ENCODE measurements around the gene TBCE. TPM values are rescaled to one million over a fixed set of nuclear protein-coding genes. Genes with fewer than 3 reads are reported as not detected.
A peak's percentile ranks its signal among the peaks of the same experiment; 100 is the strongest.

Gene TBCE
- total RNA-seq, 2 experiments from 2014 or later = 21.8 to 24.0 TPM

DNA sequence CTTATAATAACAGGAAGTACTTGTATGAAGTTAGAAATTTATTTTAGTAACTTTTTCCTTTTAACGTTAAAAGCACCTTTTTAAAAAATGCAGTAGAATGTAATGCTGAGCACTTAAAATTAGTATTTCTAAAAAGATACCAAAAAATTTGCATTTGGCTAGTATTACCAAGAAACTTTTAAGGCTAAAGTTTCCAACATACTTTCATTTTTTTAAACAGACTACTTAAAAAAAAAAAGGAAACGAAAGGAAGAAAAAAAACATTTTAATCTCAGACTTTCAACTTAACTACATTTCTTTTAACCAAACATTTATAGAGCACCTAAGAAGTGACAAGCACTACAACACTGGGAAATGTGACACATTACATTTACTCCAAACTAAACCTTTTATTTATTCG, 42.1 kb upstream of the TBCE start:
- ATAC-seq (no peak), DNase-seq (no peak)
- Mint-ChIP-seq H3K9me3 (no peaks in the 10 kb centered on the region), H3K27me3 (no peaks in the 10 kb centered on the region), H3K4me1 (ENCODE audit: low read depth) (peaks cover 46% of the 10 kb centered on the region), H3K4me3 (peak overlapping the region; percentile 98), H3K27ac (peak overlapping the region; percentile 94), H3K36me3 (ENCODE audit: low read depth) (peaks cover 48% of the 10 kb centered on the region)
- intact Hi-C loops (cut with micrococcal nuclease) = loop anchor here (5.0 kb wide), 2 partner anchors 33 to 92 kb away; no protein-coding TSS in a partner anchor
- ChIA-PET CTCF (interaction anchor here (1.2 to 2.6 kb wide), 6 partner anchors 8 to 92 kb away, joined by 3 to 20 read pairs (median 4); no protein-coding TSS in a partner anchor), POLR2A (interaction anchor here (1.0 to 2.5 kb wide), 5 partner anchors 12 to 164 kb away, joined by 3 to 14 read pairs (median 3); partner anchors contain the start of gene RBM34)
- TF ChIP-seq, protein P1, sequence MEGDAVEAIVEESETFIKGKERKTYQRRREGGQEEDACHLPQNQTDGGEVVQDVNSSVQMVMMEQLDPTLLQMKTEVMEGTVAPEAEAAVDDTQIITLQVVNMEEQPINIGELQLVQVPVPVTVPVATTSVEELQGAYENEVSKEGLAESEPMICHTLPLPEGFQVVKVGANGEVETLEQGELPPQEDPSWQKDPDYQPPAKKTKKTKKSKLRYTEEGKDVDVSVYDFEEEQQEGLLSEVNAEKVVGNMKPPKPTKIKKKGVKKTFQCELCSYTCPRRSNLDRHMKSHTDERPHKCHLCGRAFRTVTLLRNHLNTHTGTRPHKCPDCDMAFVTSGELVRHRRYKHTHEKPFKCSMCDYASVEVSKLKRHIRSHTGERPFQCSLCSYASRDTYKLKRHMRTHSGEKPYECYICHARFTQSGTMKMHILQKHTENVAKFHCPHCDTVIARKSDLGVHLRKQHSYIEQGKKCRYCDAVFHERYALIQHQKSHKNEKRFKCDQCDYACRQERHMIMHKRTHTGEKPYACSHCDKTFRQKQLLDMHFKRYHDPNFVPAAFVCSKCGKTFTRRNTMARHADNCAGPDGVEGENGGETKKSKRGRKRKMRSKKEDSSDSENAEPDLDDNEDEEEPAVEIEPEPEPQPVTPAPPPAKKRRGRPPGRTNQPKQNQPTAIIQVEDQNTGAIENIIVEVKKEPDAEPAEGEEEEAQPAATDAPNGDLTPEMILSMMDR (IDR thresholded peaks at IDR 0.05) = no peak

DNA sequence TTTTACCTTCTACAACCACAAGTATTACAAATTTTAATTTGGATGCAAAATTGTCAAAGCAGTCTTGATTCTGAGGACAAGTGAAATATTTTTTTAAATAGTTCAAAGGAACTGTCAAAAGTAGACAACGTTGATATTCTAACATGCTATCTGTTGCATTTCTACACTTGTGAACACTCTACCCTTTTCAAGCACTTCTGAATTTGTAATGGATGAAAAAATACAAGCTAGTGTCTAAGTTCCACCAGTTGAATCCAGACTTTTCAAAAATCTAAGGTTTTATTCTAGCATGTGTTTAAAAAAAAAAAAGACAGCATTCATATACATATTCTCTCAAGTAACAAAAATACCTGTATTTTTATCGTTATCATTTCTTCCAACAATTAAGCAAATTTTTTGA, 41.4 kb upstream of the TBCE start:
- Mint-ChIP-seq H3K9me3 (no peaks in the 10 kb centered on the region), H3K4me1 (ENCODE audit: low read depth) (peaks cover 45% of the 10 kb centered on the region), H3K27me3 (no peaks in the 10 kb centered on the region), H3K36me3 (ENCODE audit: low read depth) (peaks cover 41% of the 10 kb centered on the region), H3K4me3 (peak overlapping the region; percentile 98), H3K27ac (peak overlapping the region; percentile 94)
- no peak for ATAC-seq
- ChIA-PET POLR2A (interaction anchor here (1.0 to 2.5 kb wide), 5 partner anchors 12 to 165 kb away, joined by 3 to 14 read pairs (median 4); partner anchors contain the start of gene RBM34), CTCF (interaction anchor here (1.0 to 2.6 kb wide), 5 partner anchors 9 to 91 kb away, joined by 3 to 20 read pairs (median 5); no protein-coding TSS in a partner anchor)
- intact Hi-C loops (cut with micrococcal nuclease) = loop anchor here (5.0 kb wide), 2 partner anchors 34 to 91 kb away; no protein-coding TSS in a partner anchor
- TF ChIP-seq, protein P1 (IDR thresholded peaks at IDR 0.05) = no peak
- DNase-seq = no peak

DNA sequence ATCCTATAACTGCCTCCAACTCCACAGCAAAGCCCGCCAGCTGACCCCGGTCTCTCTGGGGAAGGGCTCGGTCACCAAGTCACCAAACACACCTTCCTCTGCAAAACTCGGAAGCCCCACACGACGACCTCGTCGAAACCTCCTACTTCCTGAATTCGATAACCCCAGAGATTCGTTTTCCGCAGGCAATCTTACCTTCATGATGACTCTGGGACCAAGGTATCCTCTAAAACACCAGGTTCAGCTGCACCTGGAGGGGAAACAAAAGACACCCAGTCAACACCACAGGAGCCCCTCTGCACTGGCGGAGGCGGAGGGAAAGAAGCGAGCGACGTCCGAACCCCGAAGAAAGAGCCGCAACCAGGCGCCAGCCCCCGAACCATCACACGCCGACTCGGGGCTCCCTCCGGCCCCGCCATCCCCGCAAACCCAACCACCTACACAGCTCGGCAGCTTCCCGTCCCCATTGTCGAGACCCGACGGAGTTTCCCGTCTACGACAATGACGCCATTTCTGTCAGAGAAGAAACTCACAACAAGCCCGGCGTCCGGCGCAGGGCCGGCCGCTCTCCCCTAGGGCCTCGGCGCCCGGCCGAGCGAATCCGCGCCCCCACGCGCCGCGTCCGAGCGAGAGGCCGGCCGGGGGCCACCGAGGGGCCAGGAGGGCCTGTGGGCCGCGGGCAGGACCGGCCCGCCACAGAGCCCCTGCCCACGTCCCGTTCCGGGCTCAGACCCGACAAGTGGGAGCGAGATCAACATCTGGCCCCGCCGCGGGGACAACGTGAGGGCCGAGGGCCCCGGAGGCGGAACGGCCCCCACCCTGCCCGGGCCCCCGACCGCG, 40.3 kb upstream of the TBCE start:
- H3K4me3 Mint-ChIP-seq = peak overlapping the region; percentile 98
- POLR2A ChIA-PET = interaction anchor here (0.6 to 2.8 kb wide), 6 partner anchors 14 to 199 kb away, joined by 3 to 15 read pairs (median 4); no protein-coding TSS in a partner anchor

DNA sequence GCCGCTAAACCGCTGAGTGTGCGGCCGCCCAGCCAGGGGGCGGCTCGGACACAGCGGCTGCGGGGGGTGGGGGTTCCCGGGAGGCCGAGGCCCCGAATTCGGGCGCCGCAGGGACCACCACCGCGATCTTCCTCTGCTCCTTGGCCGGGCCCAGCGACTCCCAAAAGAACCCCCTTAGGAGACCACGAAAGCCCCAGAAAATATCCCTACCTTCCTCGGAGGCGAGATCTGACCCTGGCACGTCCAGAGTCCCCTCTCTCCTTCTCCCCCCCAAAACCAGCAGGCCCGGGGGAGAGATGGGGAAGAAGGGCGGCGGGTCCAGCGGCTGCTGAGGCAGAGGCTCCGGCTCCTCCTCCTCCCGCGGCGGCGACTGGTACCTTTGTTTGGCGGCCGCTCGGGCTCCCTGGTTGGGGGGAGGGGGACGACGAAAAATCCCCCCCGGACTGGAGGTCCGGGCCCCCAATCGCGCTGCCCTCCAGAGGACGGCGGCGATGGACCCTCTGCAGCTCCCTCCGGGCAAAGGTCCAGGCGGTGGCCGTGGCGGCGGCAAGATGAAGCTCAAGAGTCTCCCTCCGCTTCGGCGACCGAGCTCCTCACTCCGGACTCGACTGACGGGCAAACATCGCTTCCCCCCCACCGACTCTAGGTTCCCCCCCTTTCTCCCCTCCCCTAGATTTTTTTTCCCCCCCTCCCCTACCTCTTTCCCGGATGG, 39.5 kb upstream of the TBCE start, which contains the start of gene ARID4B:
TSS of gene ARID4B (minus strand) at position 621 of the 712 bp plus-strand sequence. CDS start 1,260 bp downstream, outside the sequence.
- peaks cover 27% of the 10 kb centered on the region for H3K36me3 Mint-ChIP-seq (ENCODE audit: low read depth)
- ChIA-PET CTCF (interaction anchor here (1.0 to 1.5 kb wide), 2 partner anchors 66 to 89 kb away, joined by 3 to 5 read pairs; no protein-coding TSS in a partner anchor), POLR2A (interaction anchor here (0.8 to 2.8 kb wide), 5 partner anchors 15 to 541 kb away, joined by 3 to 15 read pairs (median 4); no protein-coding TSS in a partner anchor)
- peak within 1 kb of the TSS; percentile 98 for H3K4me3 Mint-ChIP-seq
- no peaks in the 10 kb centered on the region for H3K27me3 Mint-ChIP-seq
- H3K27ac Mint-ChIP-seq = peak within 1 kb of the TSS; percentile 94
- DNase-seq (peak; percentile 70), ATAC-seq (no peak)
- TF ChIP-seq, protein P1 (IDR thresholded peaks at IDR 0.05) = no peak
- intact Hi-C loops (cut with micrococcal nuclease) = loop anchor here (2.0 to 5.0 kb wide), 4 partner anchors 35 to 199 kb away; partner anchors contain the start of gene TOMM20
- no peaks in the 10 kb centered on the region for H3K9me3 Mint-ChIP-seq
- peaks cover 46% of the 10 kb centered on the region for H3K4me1 Mint-ChIP-seq (ENCODE audit: low read depth)

More for the DNA sequence above, 40.3 kb upstream of the TBCE start:
- Mint-ChIP-seq H3K36me3 (ENCODE audit: low read depth) (peaks cover 31% of the 10 kb centered on the region), H3K27ac (peak overlapping the region; percentile 94), H3K4me1 (ENCODE audit: low read depth) (peaks cover 46% of the 10 kb centered on the region), H3K9me3 (no peaks in the 10 kb centered on the region), H3K27me3 (no peaks in the 10 kb centered on the region)
- TF ChIP-seq, protein P1 (IDR thresholded peaks at IDR 0.05) = no peak
- CTCF ChIA-PET = interaction anchor here (1.0 to 2.1 kb wide), 3 partner anchors 13 to 90 kb away, joined by 3 to 5 read pairs (median 3); no protein-coding TSS in a partner anchor
- ATAC-seq (peak; percentile 4), DNase-seq (peak; percentile 83)
- intact Hi-C loops (cut with micrococcal nuclease) = loop anchor here (5.0 kb wide), 2 partner anchors 35 to 90 kb away; no protein-coding TSS in a partner anchor
